Lung (tissue), 12 donors: ENCODE results near the gene PRSS33. TPM values are rescaled to one million over a fixed set of nuclear protein-coding genes. Genes with fewer than 3 reads are reported as not detected.
A peak's percentile ranks its signal among the peaks of the same experiment; 100 is the strongest.

Experiments
- ATAC-seq: fragments of 200-7000 bp; cut with Tn5 transposase; one replicate; pipeline ENCODE4 v1.9.1; 2020; ENCODE audit warnings: moderate number of reproducible peaks; ENCODE audit not compliant: insufficient read depth, low FRiP score
- DNase-seq, 3 donors: peaks; one replicate each; pipeline ENCODE4 v3.0.0-alpha.2; 2013 to 2017
- H3K27ac ChIP-seq, 2 donors: one replicate each; pipeline ENCODE4 v1.5.1; 2013; ENCODE audit warnings: mild to moderate bottlenecking in 2 of 2, moderate library complexity in 2 of 2, control low read depth in 1 of 2, inconsistent platforms in 1 of 2, low read depth in 1 of 2, low read length in 1 of 2
- H3K27me3 ChIP-seq, 3 donors: one replicate each; pipeline ENCODE4 v1.5.1; 2013; ENCODE audit warnings: low read length in 2 of 3; ENCODE audit not compliant: control insufficient read depth in 3 of 3, insufficient read depth in 3 of 3
- H3K36me3 ChIP-seq, 4 donors: one replicate each; pipeline ENCODE4 v1.5.1; 2013; ENCODE audit warnings: low read length in 4 of 4, mild to moderate bottlenecking in 1 of 4, moderate library complexity in 1 of 4; ENCODE audit not compliant: control insufficient read depth in 4 of 4, insufficient read depth in 4 of 4
- H3K4me1 ChIP-seq, 5 donors: one replicate each; pipeline ENCODE4 v1.5.1; 2013; ENCODE audit warnings: low read length in 5 of 5, mild to moderate bottlenecking in 2 of 5, moderate library complexity in 1 of 5; ENCODE audit not compliant: control insufficient read depth in 5 of 5, insufficient read depth in 5 of 5
- H3K4me3 ChIP-seq: one replicate; pipeline ENCODE4 v1.5.1; 2013; ENCODE audit warnings: mild to moderate bottlenecking, control low read depth, moderate library complexity
- H3K9ac ChIP-seq, 2 donors: one replicate each; pipeline ENCODE4 v1.5.1; 2013; ENCODE audit warnings: low read length in 2 of 2, control low read depth in 1 of 2; ENCODE audit not compliant: insufficient read depth in 1 of 2
- H3K9me3 ChIP-seq, 4 donors: one replicate each; pipeline ENCODE4 v1.5.1; 2013; ENCODE audit warnings: low read length in 3 of 4, mild to moderate bottlenecking in 1 of 4, moderate library complexity in 1 of 4; ENCODE audit not compliant: control insufficient read depth in 4 of 4, insufficient read depth in 3 of 4
- WGBS, 2 donors: extraction: QIAGEN DNeasy Blood & Tissue Kit; methylation state at CpG; one replicate each; pipeline ENCODE4 v1.1.7; 2013; 5-methylcytosine and 5-hydroxymethylcytosine counted together
- polyA plus RNA-seq, 2 donors: library from polyadenylated mRNA; stranded (reverse); fragments of 200-250 nt; gene quantifications; one replicate each; pipeline ENCODE4 v1.2.1, GENCODE V29; 2013
- total RNA-seq, 2 donors: library from RNA; depleted of rRNA in 1 of 2; stranded (reverse); fragments of >200 nt in 1 of 2; gene quantifications; one replicate each; pipeline ENCODE4 v1.2.1, GENCODE V29; 2014 to 2021
- TF ChIP-seq, protein P1 (sequence below): IDR thresholded peaks from 2 replicates; pipeline ENCODE4 v1.5.1; 2012; ENCODE audit warnings: mild to moderate bottlenecking; ENCODE audit errors: control extremely low read depth, extremely low read depth
- donor health status: control.
- donor health status: control.
- donor health status: Bipolar disorder and iron deficiency.
- donor health status: healthy.
- donor health status: DM: yes; HTN: yes; CAD: no.

The PRSS33 gene
- total and polyA plus RNA-seq, 4 donors: 0.08 to 0.12 TPM; not detected in 2

DNA sequence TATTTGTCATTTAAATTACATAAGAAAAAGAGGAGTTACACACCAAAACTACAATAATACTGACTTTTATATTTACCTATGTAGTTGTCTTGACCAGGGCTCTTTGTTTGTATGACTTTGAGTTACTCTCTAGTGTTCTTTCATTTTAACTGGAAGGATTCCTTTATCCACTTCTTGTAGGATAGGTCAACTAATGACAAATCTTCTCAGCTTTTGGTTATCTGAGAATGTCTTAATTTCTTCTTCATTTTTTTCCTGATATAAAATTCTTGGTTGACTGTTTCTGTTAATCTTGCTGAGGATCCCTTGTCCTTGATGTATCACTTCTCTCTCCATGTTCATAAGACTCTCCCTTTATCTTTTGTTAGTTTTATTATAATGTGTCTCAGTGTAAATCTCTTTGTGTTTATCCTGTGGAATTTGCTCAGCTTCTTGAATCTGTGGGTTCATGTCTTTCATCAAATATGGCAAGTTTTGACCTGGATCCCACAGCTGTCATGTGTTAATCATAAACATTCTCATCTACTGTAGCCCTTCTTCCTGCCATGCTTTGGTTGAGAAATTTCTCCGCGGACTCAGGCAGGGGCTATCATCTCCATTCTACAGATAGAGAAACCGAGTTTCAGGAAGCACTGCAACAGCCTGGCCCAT, 16.3 kb upstream of the PRSS33 start:
- ATAC-seq (no peak), DNase-seq (no peak)
- Histone ChIP-seq H3K27me3 (peaks cover 0 to 2% (median 0%) of the 10 kb centered on the region in 3 donors), H3K9me3 (peaks cover 0 to 10% (median 3%) of the 10 kb centered on the region in 4 donors), H3K4me3 (no peak overlapping the region), H3K9ac (no peak overlapping the region), H3K4me1 (no peaks in the 10 kb centered on the region), H3K36me3 (no peaks in the 10 kb centered on the region), H3K27ac (no peak overlapping the region)
- TF ChIP-seq, protein P1, sequence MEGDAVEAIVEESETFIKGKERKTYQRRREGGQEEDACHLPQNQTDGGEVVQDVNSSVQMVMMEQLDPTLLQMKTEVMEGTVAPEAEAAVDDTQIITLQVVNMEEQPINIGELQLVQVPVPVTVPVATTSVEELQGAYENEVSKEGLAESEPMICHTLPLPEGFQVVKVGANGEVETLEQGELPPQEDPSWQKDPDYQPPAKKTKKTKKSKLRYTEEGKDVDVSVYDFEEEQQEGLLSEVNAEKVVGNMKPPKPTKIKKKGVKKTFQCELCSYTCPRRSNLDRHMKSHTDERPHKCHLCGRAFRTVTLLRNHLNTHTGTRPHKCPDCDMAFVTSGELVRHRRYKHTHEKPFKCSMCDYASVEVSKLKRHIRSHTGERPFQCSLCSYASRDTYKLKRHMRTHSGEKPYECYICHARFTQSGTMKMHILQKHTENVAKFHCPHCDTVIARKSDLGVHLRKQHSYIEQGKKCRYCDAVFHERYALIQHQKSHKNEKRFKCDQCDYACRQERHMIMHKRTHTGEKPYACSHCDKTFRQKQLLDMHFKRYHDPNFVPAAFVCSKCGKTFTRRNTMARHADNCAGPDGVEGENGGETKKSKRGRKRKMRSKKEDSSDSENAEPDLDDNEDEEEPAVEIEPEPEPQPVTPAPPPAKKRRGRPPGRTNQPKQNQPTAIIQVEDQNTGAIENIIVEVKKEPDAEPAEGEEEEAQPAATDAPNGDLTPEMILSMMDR: no peak
- WGBS, 2 donors: 85 to 86% methylated on average over 3 of the region's 3 CpGs

DNA sequence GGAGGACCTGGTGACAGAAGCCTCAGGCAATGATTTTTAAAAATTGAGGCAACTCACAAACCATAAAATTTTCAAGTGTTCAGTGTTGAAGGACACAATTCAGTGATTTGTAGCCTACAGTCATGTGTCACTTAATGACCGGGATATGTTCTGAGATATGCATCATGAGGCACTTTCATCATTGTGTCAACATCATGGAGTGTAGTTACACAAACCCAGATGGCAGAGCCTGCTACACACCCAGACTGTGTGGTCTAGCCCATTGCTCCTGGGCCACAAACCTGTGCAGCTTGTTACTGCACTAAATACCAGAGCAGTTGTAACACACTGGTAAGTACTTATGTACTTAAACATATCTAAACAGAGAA, 12.5 kb upstream of the PRSS33 start:
- Histone ChIP-seq H3K9ac (no peak overlapping the region), H3K36me3 (no peaks in the 10 kb centered on the region), H3K4me1 (no peaks in the 10 kb centered on the region), H3K4me3 (no peak overlapping the region), H3K27ac (peak overlapping the region in 1 of 2 donors; percentile 89), H3K27me3 (peaks cover 0 to 11% (median 0%) of the 10 kb centered on the region in 3 donors), H3K9me3 (peaks cover 0 to 9% (median 3%) of the 10 kb centered on the region in 4 donors)
- ATAC-seq (peak; percentile 69), DNase-seq (peak in 1 of 3 donors; percentile 29)
- WGBS, 2 donors: 44 to 55% methylated on average over 1 of the region's 1 CpG
- TF ChIP-seq, protein P1: no peak

DNA sequence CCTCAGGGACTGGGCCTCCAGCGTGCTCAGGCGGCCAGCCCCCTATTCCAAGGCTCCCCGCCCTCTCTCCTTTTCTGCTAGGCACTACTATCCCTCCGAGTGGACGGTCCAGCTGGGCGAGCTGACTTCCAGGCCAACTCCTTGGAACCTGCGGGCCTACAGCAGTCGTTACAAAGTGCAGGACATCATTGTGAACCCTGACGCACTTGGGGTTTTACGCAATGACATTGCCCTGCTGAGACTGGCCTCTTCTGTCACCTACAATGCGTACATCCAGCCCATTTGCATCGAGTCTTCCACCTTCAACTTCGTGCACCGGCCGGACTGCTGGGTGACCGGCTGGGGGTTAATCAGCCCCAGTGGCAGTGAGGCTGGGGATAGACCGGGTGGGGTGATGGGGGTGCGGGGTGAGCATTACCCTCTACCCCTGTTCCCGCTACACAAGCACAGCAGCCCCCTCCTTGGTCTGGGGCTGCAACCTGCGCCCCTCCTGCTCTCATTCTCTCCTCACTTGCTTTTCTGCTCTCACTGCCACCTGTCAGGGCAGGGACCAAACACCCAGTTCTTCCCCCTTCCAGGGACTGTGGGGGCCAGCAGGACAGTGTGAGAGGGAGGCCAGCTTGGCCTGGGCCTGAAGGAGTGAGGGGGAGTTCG, 12.0 kb upstream of the PRSS33 start:
- ATAC-seq (no peak), DNase-seq (no peak)
- Histone ChIP-seq H3K36me3 (no peaks in the 10 kb centered on the region), H3K4me3 (no peak overlapping the region), H3K9me3 (peaks cover 0 to 5% (median 2%) of the 10 kb centered on the region in 4 donors), H3K4me1 (peaks cover 0 to 1% (median 0%) of the 10 kb centered on the region in 5 donors), H3K27me3 (peaks cover 0 to 11% (median 0%) of the 10 kb centered on the region in 3 donors), H3K9ac (no peak overlapping the region), H3K27ac (peak overlapping the region in 1 of 2 donors; percentile 89)
- TF ChIP-seq, protein P1: no peak
- 82 to 88% methylated on average over 21 of the region's 21 CpGs for WGBS, 2 donors
